ENCODE results near the gene U2SURP.
"Not testable (repeated sequence)": the region's sequence is repeated elsewhere in the genome, so short reads cannot be mapped to it uniquely, and the experiment has no call there.

U2SURP gene

DNA sequence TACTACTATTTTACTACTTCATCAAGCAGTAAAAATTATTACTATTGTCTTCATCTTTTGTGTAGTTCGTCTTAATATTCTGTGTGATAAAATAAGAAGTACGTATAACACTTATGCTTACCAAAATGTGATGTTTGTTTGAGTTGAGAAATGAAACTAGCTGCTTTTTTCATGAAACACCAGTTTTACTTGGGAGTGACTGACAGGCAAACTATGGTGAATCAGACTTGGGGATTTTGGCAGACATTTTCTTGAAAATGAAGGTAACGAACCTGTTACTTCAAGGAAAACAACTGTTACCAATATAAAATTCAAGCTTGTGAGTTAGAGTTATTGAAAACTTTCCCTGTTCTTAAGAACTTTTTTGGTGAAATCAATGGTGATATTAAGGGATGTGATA is 10.3 kb downstream of the U2SURP start:
- TF ChIP-seq PKNOX1 (IDR thresholded peaks at IDR 0.05), result peak; percentile 55
- TF ChIP-seq FOXA1 (IDR thresholded peaks at IDR 0.05), result no peak
- ChIA-PET CTCF (no interaction called here), POLR2A (interaction anchor here (1.0 kb wide), 1 partner anchor 10 kb away, joined by 4 read pairs; the partner anchor contains the start of gene U2SURP)
- no peak for DNase-seq (ENCODE audit: extremely low spot score)

DNA sequence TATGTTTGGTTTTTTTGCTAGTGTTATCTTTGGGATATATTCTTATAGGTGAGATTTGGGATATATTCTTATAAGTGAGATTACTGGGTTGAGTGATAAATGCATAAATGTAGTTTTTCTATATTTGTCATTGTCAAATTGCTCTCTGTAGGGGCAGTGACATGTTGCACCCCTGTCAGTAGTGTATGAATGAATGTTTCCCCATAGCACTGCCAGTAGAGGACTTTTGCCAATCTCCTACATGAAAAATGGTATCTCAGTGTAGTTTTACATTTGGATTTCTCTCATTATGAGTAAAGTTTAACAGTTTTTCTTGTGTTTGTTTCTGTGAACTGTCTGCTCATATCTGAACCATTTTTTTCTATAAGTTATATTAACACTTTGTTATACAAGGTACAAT is 13.6 kb downstream of the U2SURP start:
- TF ChIP-seq ELF4 (IDR thresholded peaks at IDR 0.05), result no peak
- TF ChIP-seq PKNOX1 (IDR thresholded peaks at IDR 0.05), result no peak
- no peak for TF ChIP-seq SP1 (IDR thresholded peaks at IDR 0.05)
- TF ChIP-seq FOXA1 (IDR thresholded peaks at IDR 0.05), result no peak
- TF ChIP-seq FOXM1 (IDR thresholded peaks at IDR 0.05; ENCODE audit: borderline replicate concordance), result no peak
- no peak for TF ChIP-seq L3MBTL2 (conservative IDR thresholded peaks at IDR 0.05)
- TF ChIP-seq BHLHE40 (IDR thresholded peaks at IDR 0.05; ENCODE audit: borderline replicate concordance), result no peak
- no peak for TF ChIP-seq HDGF (IDR thresholded peaks at IDR 0.05; ENCODE audit: borderline replicate concordance)
- no peak for TF ChIP-seq FOXK2 (IDR thresholded peaks at IDR 0.05)
- TF ChIP-seq ARNT (IDR thresholded peaks at IDR 0.05), result no peak
- no peak for TF ChIP-seq SUZ12 (IDR thresholded peaks at IDR 0.05)
- no peak for TF ChIP-seq NFRKB (IDR thresholded peaks at IDR 0.05)
- TF ChIP-seq TARDBP (IDR thresholded peaks at IDR 0.05), result no peak
- POLR2A ChIA-PET, result no interaction called here
- no peak for DNase-seq (ENCODE audit: extremely low spot score)
- CTCF ChIA-PET, result no interaction called here

- CTCF ChIA-PET, result no interaction called here
- DNase-seq (ENCODE audit: extremely low spot score), result no peak
- POLR2A ChIA-PET, result interaction anchor here (0.6 kb wide), 1 partner anchor 20 kb away, joined by 3 read pairs; no protein-coding TSS in a partner anchor
- peak; percentile 58 for TF ChIP-seq PKNOX1 (IDR thresholded peaks at IDR 0.05)
- TF ChIP-seq LEF1 (IDR thresholded peaks at IDR 0.05; ENCODE audit: borderline replicate concordance), result no peak
Observed at GRCh38 chr3:143016321-143016972, 15.1 kb downstream of the U2SURP start.

DNA sequence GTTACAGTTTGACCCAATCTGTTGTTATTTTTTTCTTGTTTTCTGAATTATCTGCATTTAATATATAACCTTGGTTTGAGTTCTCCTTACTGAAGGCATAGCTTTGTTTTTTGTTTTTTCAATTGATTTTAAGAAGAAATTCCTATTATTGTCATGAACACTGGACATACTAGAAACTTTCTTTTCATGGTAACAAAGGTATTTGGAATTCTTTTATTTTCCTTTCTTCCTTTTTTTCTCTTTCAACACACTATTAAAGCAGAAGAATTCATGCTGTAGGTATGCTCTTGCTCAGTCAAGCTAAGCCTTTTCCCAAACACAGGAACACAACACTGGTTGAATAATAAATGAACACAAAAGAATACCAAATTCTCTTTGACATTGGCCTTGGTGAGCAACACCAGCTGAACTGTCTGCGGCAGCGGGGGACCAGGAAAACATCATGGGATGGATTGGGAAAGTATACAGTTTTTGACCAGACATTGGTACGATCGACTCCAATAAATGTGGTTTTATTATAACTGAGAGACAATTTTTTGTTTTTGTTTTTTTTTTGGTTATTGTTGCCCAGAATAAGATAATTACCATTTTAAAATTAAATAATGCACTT is 23.1 kb downstream of the U2SURP start:
- no peak for DNase-seq (ENCODE audit: extremely low spot score)
- ChIA-PET CTCF (no interaction called here), POLR2A (no interaction called here)
- TF ChIP-seq ZNF384 (IDR thresholded peaks at IDR 0.05) (no peak), FOXK2 (IDR thresholded peaks at IDR 0.05) (no peak), NFRKB (IDR thresholded peaks at IDR 0.05) (no peak), FOXM1 (IDR thresholded peaks at IDR 0.05; ENCODE audit: borderline replicate concordance) (no peak), SUZ12 (IDR thresholded peaks at IDR 0.05) (no peak), L3MBTL2 (conservative IDR thresholded peaks at IDR 0.05) (no peak), PKNOX1 (IDR thresholded peaks at IDR 0.05) (no peak)

DNA sequence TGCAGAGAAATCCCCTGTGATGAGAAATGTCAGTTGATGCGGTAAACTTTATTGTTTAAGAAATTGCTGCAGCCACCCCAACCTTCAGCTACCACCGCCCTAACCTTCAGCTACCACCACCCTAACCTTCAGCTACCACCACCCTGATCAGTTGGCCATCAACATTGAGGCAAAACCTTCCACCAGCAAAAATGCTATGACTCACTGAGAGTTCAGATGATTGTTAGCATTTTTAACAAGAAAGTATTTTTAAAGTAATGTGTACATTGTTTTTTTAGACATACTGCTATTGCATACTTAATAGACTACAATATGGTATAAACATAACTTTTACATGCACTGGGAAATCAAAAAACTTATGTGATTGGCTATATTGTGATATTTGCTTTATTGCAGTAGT is 30.0 kb downstream of the U2SURP start:
- no peak for DNase-seq (ENCODE audit: extremely low spot score)
- TF ChIP-seq HDGF (IDR thresholded peaks at IDR 0.05; ENCODE audit: borderline replicate concordance) (no peak), SP1 (IDR thresholded peaks at IDR 0.05) (no peak), NFRKB (IDR thresholded peaks at IDR 0.05) (no peak), CTBP1 (IDR thresholded peaks at IDR 0.05; ENCODE audit: borderline replicate concordance) (no peak), L3MBTL2 (conservative IDR thresholded peaks at IDR 0.05) (no peak), TARDBP (IDR thresholded peaks at IDR 0.05) (no peak), SUZ12 (IDR thresholded peaks at IDR 0.05) (no peak), PKNOX1 (IDR thresholded peaks at IDR 0.05) (no peak)
- POLR2A ChIA-PET, result no interaction called here
- CTCF ChIA-PET, result interaction anchor here (0.6 kb wide), 1 partner anchor 372 kb away, joined by 4 read pairs; no protein-coding TSS in a partner anchor

- POLR2A ChIA-PET; DNase-seq (ENCODE audit: extremely low spot score): not testable (repeated sequence)
- CTCF ChIA-PET, result interaction anchor here (0.6 to 0.7 kb wide), 2 partner anchors 118 to 372 kb away, joined by 4 read pairs; no protein-coding TSS in a partner anchor
Observed at GRCh38 chr3:143031796-143032387, 30.5 kb downstream of the U2SURP start.

Data from HEK293T (cell line).